Activated CD4-positive, alpha-beta T cell treated with anti-CD3 and anti-CD28 coated beads for 24 hours (primary cell): ENCODE data around the gene RABIF.
"Not testable (repeated sequence)": the region's sequence is repeated elsewhere in the genome, so short reads cannot be mapped to it uniquely, and the experiment has no call there.

Experiments
- DNase-seq, 2 donors: peaks; one replicate each; pipeline ENCODE4 v3.0.0-alpha.2; 2020; ENCODE audit warnings: low read depth in 2 of 2

The RABIF gene

DNA sequence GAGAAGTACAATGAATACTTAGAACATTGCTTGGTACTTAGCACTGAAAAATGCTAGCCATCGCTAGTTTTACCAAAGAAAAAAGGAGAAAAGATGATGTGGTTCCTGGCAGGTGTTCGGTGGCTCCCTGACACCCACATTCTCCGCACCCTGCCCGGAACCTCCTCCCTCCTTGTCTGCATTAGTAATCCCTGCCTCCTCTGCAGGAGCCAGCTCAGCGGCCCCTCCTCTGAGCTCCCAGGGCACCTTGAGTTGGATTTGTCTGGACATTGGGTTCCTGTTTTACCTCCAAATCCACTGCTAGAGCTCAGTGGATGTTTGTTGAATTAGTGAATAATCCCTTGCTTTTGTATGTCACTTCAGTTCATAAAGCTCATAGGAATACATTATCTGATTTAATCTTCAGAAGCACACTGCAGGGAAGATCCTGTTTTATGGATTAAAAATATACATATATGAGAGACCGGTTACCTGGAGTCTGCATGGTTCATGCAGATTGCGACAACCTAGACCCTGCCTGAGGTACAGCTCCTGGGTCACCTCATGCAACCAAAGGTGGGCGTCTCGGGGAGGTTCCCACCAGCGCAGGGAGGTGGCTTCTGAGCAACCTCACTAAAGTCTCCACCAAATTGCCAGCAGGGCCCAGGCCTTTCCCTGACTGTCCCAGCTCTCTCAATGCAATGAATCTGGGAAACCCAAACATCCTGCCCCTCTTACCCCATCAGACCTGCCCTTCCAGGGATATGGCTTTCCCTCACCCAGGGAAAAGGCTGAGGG is 54.0 kb downstream of the RABIF start:
- no peak for DNase-seq

DNA sequence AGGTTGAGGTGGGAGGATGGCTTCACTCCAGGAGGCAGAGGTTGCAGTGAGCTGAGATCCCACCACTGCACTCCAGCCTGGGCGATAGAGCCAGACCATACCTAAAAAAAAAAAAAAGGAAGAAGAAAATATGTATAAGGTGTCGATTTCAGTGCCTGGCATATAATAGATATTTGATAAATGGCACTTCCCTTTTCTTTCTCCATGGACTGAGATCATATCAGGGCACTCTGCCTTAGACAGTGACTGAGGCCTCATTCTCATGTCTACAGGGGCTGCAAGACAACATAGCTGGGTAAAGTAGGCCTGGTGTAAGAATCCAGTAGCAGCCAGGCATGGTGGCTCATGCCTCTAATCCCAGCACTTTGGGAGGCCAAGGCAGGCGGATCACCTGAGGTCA is 57.0 kb downstream of the RABIF start:
- DNase-seq, result no peak

- not testable (repeated sequence) for DNase-seq
Measured at GRCh38 chr1:202829223-202829622, 59.7 kb downstream of the RABIF start.
